GM12801 (cell line): ENCODE measurements around the gene SPEG.

Source experiments
- TF ChIP-seq, protein P1 (sequence below): IDR thresholded peaks from one replicate; pipeline ENCODE4 v1.5.1; 2011; ENCODE audit warnings: control low read depth; ENCODE audit not compliant: insufficient read length; ENCODE audit errors: extremely low read depth

SPEG gene

DNA sequence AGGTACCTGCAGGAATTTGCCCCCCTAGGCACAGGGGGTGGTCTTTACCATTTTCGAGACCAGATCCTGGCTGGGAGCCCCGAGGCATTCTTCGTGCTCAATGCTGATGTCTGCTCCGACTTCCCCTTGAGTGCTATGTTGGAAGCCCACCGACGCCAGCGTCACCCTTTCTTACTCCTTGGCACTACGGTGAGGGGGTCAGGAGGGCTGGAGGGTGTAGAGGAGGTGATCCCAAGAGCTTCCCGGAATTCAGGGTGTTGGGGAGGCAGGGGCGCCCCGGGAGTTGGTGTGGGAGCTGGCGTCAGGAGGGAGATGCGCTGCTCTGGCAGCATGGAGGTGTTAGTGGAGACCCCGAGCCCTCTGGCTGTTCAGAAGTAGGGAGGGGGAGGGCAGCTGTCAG lies 67.2 kb downstream of the SPEG start:
- TF ChIP-seq, protein P1, sequence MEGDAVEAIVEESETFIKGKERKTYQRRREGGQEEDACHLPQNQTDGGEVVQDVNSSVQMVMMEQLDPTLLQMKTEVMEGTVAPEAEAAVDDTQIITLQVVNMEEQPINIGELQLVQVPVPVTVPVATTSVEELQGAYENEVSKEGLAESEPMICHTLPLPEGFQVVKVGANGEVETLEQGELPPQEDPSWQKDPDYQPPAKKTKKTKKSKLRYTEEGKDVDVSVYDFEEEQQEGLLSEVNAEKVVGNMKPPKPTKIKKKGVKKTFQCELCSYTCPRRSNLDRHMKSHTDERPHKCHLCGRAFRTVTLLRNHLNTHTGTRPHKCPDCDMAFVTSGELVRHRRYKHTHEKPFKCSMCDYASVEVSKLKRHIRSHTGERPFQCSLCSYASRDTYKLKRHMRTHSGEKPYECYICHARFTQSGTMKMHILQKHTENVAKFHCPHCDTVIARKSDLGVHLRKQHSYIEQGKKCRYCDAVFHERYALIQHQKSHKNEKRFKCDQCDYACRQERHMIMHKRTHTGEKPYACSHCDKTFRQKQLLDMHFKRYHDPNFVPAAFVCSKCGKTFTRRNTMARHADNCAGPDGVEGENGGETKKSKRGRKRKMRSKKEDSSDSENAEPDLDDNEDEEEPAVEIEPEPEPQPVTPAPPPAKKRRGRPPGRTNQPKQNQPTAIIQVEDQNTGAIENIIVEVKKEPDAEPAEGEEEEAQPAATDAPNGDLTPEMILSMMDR: no peak

- TF ChIP-seq, protein P1: no peak
Measured at GRCh38 chr2:219502618-219503017, 68.0 kb downstream of the SPEG start.

DNA sequence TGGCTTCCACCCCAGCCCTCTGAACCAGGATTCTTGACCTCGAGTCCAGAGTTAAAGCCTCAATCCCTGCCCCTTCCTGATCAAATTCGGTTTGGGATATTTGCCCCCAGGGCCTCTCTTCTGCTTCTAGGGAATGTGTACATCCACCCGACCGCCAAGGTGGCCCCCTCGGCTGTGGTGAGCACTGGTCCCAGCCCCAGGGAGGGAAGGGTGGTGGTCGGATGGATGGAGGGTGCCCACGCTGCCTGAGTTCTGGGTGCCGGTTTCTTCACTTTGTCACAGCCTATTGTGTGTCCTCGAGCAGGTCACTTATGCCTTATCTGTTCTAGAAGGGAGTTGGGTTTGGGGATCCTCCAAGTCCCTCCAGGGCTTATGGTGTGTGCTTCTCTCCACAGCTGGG lies 70.9 kb downstream of the SPEG start:
- TF ChIP-seq, protein P1: no peak

DNA sequence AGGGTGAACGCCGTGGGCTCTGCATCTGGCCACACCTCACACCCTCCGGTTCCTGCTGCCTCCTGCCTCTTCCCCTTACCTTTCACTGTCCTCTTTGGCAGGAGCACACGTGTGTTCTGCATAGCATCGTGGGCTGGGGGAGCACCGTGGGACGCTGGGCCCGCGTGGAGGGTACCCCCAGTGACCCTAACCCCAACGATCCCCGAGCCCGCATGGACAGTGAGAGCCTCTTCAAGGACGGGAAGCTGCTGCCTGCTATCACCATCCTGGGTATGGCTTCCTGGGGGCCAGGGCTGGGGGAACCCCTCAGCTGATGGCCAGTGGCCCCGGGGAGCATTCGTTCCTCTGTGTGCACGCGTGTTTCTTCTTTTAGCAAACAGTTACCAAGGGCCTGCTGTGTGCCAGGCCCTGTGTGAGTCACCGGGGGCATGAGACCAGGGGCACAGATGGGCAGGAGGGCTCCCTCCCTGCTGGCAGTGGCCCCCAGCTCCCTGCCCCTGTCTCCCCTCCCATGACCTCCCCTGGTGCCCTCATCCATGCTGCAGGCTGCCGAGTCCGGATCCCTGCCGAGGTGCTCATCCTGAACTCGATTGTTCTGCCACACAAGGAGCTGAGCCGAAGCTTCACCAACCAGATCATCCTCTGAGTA lies 71.6 kb downstream of the SPEG start:
- TF ChIP-seq, protein P1: no peak

DNA sequence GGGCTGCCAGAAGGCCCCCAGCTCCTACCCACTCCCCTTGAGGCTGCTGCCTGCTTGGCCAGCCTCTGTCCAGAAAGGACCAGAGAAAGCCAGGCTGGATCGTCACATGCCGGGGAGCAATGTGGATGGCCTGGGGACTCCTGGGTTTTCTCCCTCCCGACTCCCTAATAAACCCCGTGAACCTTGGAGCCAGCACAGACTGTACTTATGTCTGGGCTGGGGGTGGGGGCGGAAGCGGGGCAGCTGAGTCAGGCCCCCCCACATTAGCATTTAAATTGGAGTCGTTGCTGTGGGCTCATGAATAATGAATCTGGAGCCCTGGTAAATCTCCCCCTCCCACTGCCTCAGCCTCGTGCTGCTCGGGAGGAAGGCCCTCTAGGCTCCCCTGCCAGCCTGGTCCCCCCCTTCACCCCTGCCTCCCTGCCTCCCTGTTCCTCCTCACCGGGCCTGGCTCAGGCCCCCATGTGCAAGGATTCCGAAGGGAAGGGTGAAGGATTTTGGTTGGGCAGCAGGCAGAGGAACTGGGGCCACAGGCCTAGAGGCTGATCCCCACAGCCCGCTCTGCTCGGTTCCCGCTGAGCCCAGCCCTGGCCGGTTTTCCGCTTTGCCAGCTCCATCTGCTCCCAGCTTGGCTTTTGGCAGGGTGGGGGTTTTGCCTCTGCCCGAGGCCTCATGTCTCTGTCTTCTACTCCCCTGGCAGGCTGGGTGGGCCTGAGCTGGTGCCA lies 72.3 kb downstream of the SPEG start:
- TF ChIP-seq, protein P1: no peak

GRCh38 chr2:219507581-219508443 lies 73.2 kb downstream of the SPEG start:
- TF ChIP-seq, protein P1: no peak

GRCh38 chr2:219508444-219508734 lies 73.7 kb downstream of the SPEG start:
- TF ChIP-seq, protein P1: no peak
